Amniotic epithelial cell (primary cell): ENCODE data around the gene PRKAG2.

Source experiments
- DNase-seq: peaks from one replicate; pipeline ENCODE4 v3.0.0-alpha.2; 2010; ENCODE audit warnings: low read depth

Gene PRKAG2

GRCh38 chr7:151648429-151648828, 228.5 kb downstream of the PRKAG2 start:
- DNase-seq = no peak

GRCh38 chr7:151647874-151648273, 229.0 kb downstream of the PRKAG2 start:
- DNase-seq = no peak

- no peak for DNase-seq
These were observed 229.9 kb downstream of the PRKAG2 start for GRCh38 chr7:151647006-151647405.

- DNase-seq = no peak
These were observed 231.6 kb downstream of the PRKAG2 start for GRCh38 chr7:151645311-151645710.

- DNase-seq = no peak
These were observed 232.4 kb downstream of the PRKAG2 start for GRCh38 chr7:151644554-151644953.

GRCh38 chr7:151642746-151643145, 234.2 kb downstream of the PRKAG2 start:
- no peak for DNase-seq

GRCh38 chr7:151641587-151641986, 235.3 kb downstream of the PRKAG2 start:
- no peak for DNase-seq

GRCh38 chr7:151637781-151638261, 239.1 kb downstream of the PRKAG2 start:
- no peak for DNase-seq

- DNase-seq = no peak
These were observed 242.3 kb downstream of the PRKAG2 start for GRCh38 chr7:151634643-151635042.

GRCh38 chr7:151633516-151633812, 243.5 kb downstream of the PRKAG2 start:
- DNase-seq = no peak

GRCh38 chr7:151632750-151633515, 244.0 kb downstream of the PRKAG2 start:
- peak; percentile 23 for DNase-seq

- peak; percentile 67 for DNase-seq
These were observed 244.8 kb downstream of the PRKAG2 start for GRCh38 chr7:151631953-151632749.

GRCh38 chr7:151631570-151631952, 245.4 kb downstream of the PRKAG2 start:
- peak; percentile 32 for DNase-seq

GRCh38 chr7:151630851-151631569, 245.9 kb downstream of the PRKAG2 start:
- peak; percentile 29 for DNase-seq

- DNase-seq = no peak
These were observed 246.6 kb downstream of the PRKAG2 start for GRCh38 chr7:151630358-151630757.

- no peak for DNase-seq
These were observed 247.1 kb downstream of the PRKAG2 start for GRCh38 chr7:151629713-151630272.

- no peak for DNase-seq
These were observed 247.9 kb downstream of the PRKAG2 start for GRCh38 chr7:151628846-151629604.

GRCh38 chr7:151626422-151627115, 250.3 kb downstream of the PRKAG2 start:
- DNase-seq = peak; percentile 32

- DNase-seq = no peak
These were observed 251.3 kb downstream of the PRKAG2 start for GRCh38 chr7:151625606-151626005.

- DNase-seq = no peak
These were observed 252.5 kb downstream of the PRKAG2 start for GRCh38 chr7:151624246-151624928.
